ENCODE measurements around the gene MRTFB. TPM values are rescaled to one million over a fixed set of nuclear protein-coding genes. Genes with fewer than 3 reads are reported as not detected.

The MRTFB gene
- total and polyA plus RNA-seq, 4 experiments from 2014 or later = 6.1 to 26.7 (median 15.6) TPM

- no peak overlapping the region for H3K27ac Mint-ChIP-seq
- H3K27me3 Mint-ChIP-seq = no peaks in the 10 kb centered on the region
- H3K27ac ChIP-seq (ENCODE audit: low read depth, low read length) = no peak overlapping the region
- CTCF ChIA-PET (ENCODE audit: partially characterized antibody) = no interaction called here
- H3K36me3 ChIP-seq (ENCODE audit: insufficient read depth, low read length) = no peaks in the 10 kb centered on the region
- no peaks in the 10 kb centered on the region for H3K4me1 ChIP-seq (ENCODE audit: insufficient read depth, low read length)
- H3K9me3 ChIP-seq (ENCODE audit: control insufficient read depth in 1 of 2, low read length in 2 of 2) = no peaks in the 10 kb centered on the region
- H3K4me1 Mint-ChIP-seq = no peaks in the 10 kb centered on the region
- POLR2A ChIA-PET (ENCODE audit: partially characterized antibody) = no interaction called here
- no peak overlapping the region for H3K4me3 Mint-ChIP-seq
- H3K4me3 ChIP-seq (ENCODE audit: low read length in 2 of 2) = no peak overlapping the region
- H3K9me3 Mint-ChIP-seq = no peaks in the 10 kb centered on the region
- no peak for DNase-seq
- H3K36me3 Mint-ChIP-seq = peaks cover 7 to 8% of the 10 kb centered on the region in 2 donors
- H3K27me3 ChIP-seq (ENCODE audit: insufficient read depth, low read length) = no peaks in the 10 kb centered on the region
- intact Hi-C loops (cut with micrococcal nuclease) = no loop called here
These were observed 79.7 kb downstream of the MRTFB start for GRCh38 chr16:14150796-14151195.

- no peak overlapping the region for H3K4me3 ChIP-seq (ENCODE audit: low read length in 2 of 2)
- H3K4me1 ChIP-seq (ENCODE audit: insufficient read depth, low read length) = no peaks in the 10 kb centered on the region
- no peak overlapping the region for H3K27ac ChIP-seq (ENCODE audit: low read depth, low read length)
- ChIA-PET POLR2A (ENCODE audit: partially characterized antibody) (no interaction called here), CTCF (ENCODE audit: partially characterized antibody) (no interaction called here)
- H3K27me3 Mint-ChIP-seq = no peaks in the 10 kb centered on the region
- no peaks in the 10 kb centered on the region for H3K36me3 ChIP-seq (ENCODE audit: insufficient read depth, low read length)
- H3K4me1 Mint-ChIP-seq = no peaks in the 10 kb centered on the region
- no peaks in the 10 kb centered on the region for H3K9me3 Mint-ChIP-seq
- no peaks in the 10 kb centered on the region for H3K27me3 ChIP-seq (ENCODE audit: insufficient read depth, low read length)
- no peak overlapping the region for H3K4me3 Mint-ChIP-seq
- H3K27ac Mint-ChIP-seq = no peak overlapping the region
- peaks cover 7 to 8% of the 10 kb centered on the region in 2 donors for H3K36me3 Mint-ChIP-seq
- no peak for DNase-seq
- no peaks in the 10 kb centered on the region for H3K9me3 ChIP-seq (ENCODE audit: control insufficient read depth in 1 of 2, low read length in 2 of 2)
- intact Hi-C loops (cut with micrococcal nuclease) = no loop called here
These were observed 80.3 kb downstream of the MRTFB start for GRCh38 chr16:14151256-14152030.

DNA sequence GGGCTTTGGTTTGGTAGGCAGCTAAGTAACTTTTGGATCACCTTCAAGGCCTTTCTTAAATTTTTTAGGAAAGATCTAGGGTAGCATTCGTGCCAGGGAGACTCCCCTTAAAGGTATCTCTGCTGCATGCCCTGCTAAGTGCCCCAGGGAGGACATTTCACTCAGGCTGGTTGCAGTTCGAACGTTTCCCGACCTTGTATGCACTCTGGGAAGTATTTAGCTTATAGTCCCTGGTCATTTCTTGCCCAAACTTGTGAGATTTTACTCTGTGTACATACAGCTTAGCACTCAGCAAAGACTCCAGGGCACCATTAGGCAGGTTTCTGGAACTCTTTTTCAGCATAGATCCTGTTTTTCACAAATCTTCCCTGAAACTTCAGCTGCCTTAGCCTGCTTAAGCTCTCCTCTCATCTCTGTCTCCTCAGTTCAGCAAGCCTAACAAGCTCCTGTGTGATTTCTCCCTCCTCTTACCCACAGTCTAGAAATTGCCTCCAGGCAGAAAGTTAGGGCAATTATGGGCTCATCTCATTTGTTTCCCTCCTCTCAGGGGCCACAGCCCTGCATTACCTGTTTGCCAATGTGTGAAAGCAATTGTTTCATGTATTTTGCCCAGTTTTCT, 84.6 kb downstream of the MRTFB start:
- H3K27me3 Mint-ChIP-seq = no peaks in the 10 kb centered on the region
- H3K27ac Mint-ChIP-seq = no peak overlapping the region
- no peak overlapping the region for H3K4me3 Mint-ChIP-seq
- H3K4me1 Mint-ChIP-seq = no peaks in the 10 kb centered on the region
- no peaks in the 10 kb centered on the region for H3K27me3 ChIP-seq (ENCODE audit: insufficient read depth, low read length)
- DNase-seq = no peak
- no peaks in the 10 kb centered on the region for H3K9me3 ChIP-seq (ENCODE audit: control insufficient read depth in 1 of 2, low read length in 2 of 2)
- H3K4me3 ChIP-seq (ENCODE audit: low read length in 2 of 2) = no peak overlapping the region
- POLR2A ChIA-PET (ENCODE audit: partially characterized antibody) = no interaction called here
- H3K4me1 ChIP-seq (ENCODE audit: insufficient read depth, low read length) = no peaks in the 10 kb centered on the region
- intact Hi-C loops (cut with micrococcal nuclease) = no loop called here
- peaks cover 2% of the 10 kb centered on the region in 2 donors for H3K36me3 Mint-ChIP-seq
- CTCF ChIA-PET (ENCODE audit: partially characterized antibody) = no interaction called here
- no peaks in the 10 kb centered on the region for H3K36me3 ChIP-seq (ENCODE audit: insufficient read depth, low read length)
- no peaks in the 10 kb centered on the region for H3K9me3 Mint-ChIP-seq
- H3K27ac ChIP-seq (ENCODE audit: low read depth, low read length) = no peak overlapping the region

GRCh38 chr16:14164916-14165662, 94.0 kb downstream of the MRTFB start:
- POLR2A ChIA-PET (ENCODE audit: partially characterized antibody) = no interaction called here
- H3K4me3 Mint-ChIP-seq = no peak overlapping the region
- no peaks in the 10 kb centered on the region for H3K36me3 Mint-ChIP-seq
- H3K27me3 Mint-ChIP-seq = no peaks in the 10 kb centered on the region
- no peak overlapping the region for H3K4me3 ChIP-seq (ENCODE audit: low read length in 2 of 2)
- H3K36me3 ChIP-seq (ENCODE audit: insufficient read depth, low read length) = no peaks in the 10 kb centered on the region
- H3K27ac ChIP-seq (ENCODE audit: low read depth, low read length) = no peak overlapping the region
- H3K9me3 ChIP-seq (ENCODE audit: control insufficient read depth in 1 of 2, low read length in 2 of 2) = no peaks in the 10 kb centered on the region
- no peaks in the 10 kb centered on the region for H3K27me3 ChIP-seq (ENCODE audit: insufficient read depth, low read length)
- no peaks in the 10 kb centered on the region for H3K9me3 Mint-ChIP-seq
- CTCF ChIA-PET (ENCODE audit: partially characterized antibody) = no interaction called here
- no peaks in the 10 kb centered on the region for H3K4me1 ChIP-seq (ENCODE audit: insufficient read depth, low read length)
- intact Hi-C loops (cut with micrococcal nuclease) = no loop called here
- peaks cover 0 to 17% (median 6%) of the 10 kb centered on the region in 4 donors for H3K4me1 Mint-ChIP-seq
- DNase-seq = no peak
- no peak overlapping the region for H3K27ac Mint-ChIP-seq

DNA sequence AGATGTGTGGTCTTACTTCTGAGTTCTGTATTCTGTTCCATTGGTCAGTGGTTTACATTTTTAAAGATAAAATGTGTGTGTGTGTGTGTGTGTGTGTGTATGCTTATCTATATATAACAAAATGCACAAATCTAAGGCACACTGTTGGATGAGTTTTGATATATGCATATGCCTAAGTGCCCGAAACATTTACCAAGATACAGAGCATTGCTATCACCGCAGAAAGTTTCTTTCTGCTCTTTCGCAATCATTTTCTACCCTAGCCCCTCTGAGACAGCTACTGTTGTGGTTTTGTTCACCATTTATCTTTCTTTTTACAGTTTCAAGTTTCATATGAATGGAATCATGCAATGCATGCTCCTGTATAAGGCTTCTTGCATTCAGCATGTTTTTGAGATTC, 97.0 kb downstream of the MRTFB start:
- Mint-ChIP-seq H3K36me3 (peaks cover 12 to 17% of the 10 kb centered on the region in 2 donors), H3K4me1 (peaks cover 0 to 17% (median 6%) of the 10 kb centered on the region in 4 donors), H3K27ac (no peak overlapping the region), H3K27me3 (no peaks in the 10 kb centered on the region), H3K9me3 (peaks cover 0 to 15% (median 8%) of the 10 kb centered on the region in 8 donors), H3K4me3 (no peak overlapping the region)
- intact Hi-C loops (cut with micrococcal nuclease) = no loop called here
- Histone ChIP-seq H3K4me1 (ENCODE audit: insufficient read depth, low read length) (no peaks in the 10 kb centered on the region), H3K27me3 (ENCODE audit: insufficient read depth, low read length) (no peaks in the 10 kb centered on the region), H3K27ac (ENCODE audit: low read depth, low read length) (no peak overlapping the region), H3K36me3 (ENCODE audit: insufficient read depth, low read length) (no peaks in the 10 kb centered on the region), H3K4me3 (ENCODE audit: low read length in 2 of 2) (no peak overlapping the region), H3K9me3 (ENCODE audit: control insufficient read depth in 1 of 2, low read length in 2 of 2) (no peaks in the 10 kb centered on the region)
- ChIA-PET POLR2A (ENCODE audit: partially characterized antibody) (no interaction called here), CTCF (ENCODE audit: partially characterized antibody) (no interaction called here)
- DNase-seq = no peak

- H3K9me3 Mint-ChIP-seq = peaks cover 2 to 19% (median 11%) of the 10 kb centered on the region in 8 donors
- no peaks in the 10 kb centered on the region for H3K27me3 ChIP-seq (ENCODE audit: insufficient read depth, low read length)
- H3K27ac Mint-ChIP-seq = no peak overlapping the region
- H3K36me3 ChIP-seq (ENCODE audit: insufficient read depth, low read length) = no peaks in the 10 kb centered on the region
- H3K4me1 Mint-ChIP-seq = peaks cover 0 to 1% (median 0%) of the 10 kb centered on the region in 4 donors
- no peak for DNase-seq
- ChIA-PET CTCF (ENCODE audit: partially characterized antibody) (no interaction called here), POLR2A (ENCODE audit: partially characterized antibody) (no interaction called here)
- no peaks in the 10 kb centered on the region for H3K9me3 ChIP-seq (ENCODE audit: control insufficient read depth in 1 of 2, low read length in 2 of 2)
- H3K27ac ChIP-seq (ENCODE audit: low read depth, low read length) = no peak overlapping the region
- no peaks in the 10 kb centered on the region for H3K4me1 ChIP-seq (ENCODE audit: insufficient read depth, low read length)
- intact Hi-C loops (cut with micrococcal nuclease) = no loop called here
- H3K27me3 Mint-ChIP-seq = no peaks in the 10 kb centered on the region
- H3K4me3 Mint-ChIP-seq = no peak overlapping the region
- H3K4me3 ChIP-seq (ENCODE audit: low read length in 2 of 2) = no peak overlapping the region
- H3K36me3 Mint-ChIP-seq = peaks cover 19 to 32% of the 10 kb centered on the region in 2 donors
These were observed 101.2 kb downstream of the MRTFB start for GRCh38 chr16:14172200-14172809.

DNA sequence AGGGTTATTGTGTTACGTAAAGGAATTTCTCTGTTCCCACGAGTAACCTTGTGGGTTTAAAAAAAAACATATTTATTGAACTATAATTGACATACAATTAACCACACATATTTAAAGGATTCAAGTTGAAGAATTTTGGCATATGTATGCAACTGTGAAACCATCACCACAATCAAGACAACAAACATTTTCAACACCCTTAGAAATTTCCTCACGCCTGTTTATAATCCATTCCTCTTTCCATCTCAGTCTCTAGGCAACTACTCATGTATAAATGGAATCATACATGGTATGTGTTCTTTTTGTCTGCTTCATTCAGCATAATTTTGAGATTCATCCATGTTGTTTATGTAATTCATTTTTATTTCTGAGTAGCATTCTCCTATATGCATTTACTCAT, 104.0 kb downstream of the MRTFB start:
- H3K4me1 ChIP-seq (ENCODE audit: insufficient read depth, low read length) = no peaks in the 10 kb centered on the region
- H3K9me3 ChIP-seq (ENCODE audit: control insufficient read depth in 1 of 2, low read length in 2 of 2) = no peaks in the 10 kb centered on the region
- Mint-ChIP-seq H3K27me3 (no peaks in the 10 kb centered on the region), H3K4me3 (no peak overlapping the region), H3K27ac (no peak overlapping the region), H3K9me3 (peaks cover 2 to 19% (median 11%) of the 10 kb centered on the region in 8 donors), H3K4me1 (no peaks in the 10 kb centered on the region), H3K36me3 (peaks cover 21 to 41% of the 10 kb centered on the region in 2 donors)
- DNase-seq = no peak
- ChIA-PET CTCF (ENCODE audit: partially characterized antibody) (no interaction called here), POLR2A (ENCODE audit: partially characterized antibody) (no interaction called here)
- H3K27ac ChIP-seq (ENCODE audit: low read depth, low read length) = no peak overlapping the region
- H3K4me3 ChIP-seq (ENCODE audit: low read length in 2 of 2) = no peak overlapping the region
- intact Hi-C loops (cut with micrococcal nuclease) = no loop called here
- H3K36me3 ChIP-seq (ENCODE audit: insufficient read depth, low read length) = no peaks in the 10 kb centered on the region
- H3K27me3 ChIP-seq (ENCODE audit: insufficient read depth, low read length) = no peaks in the 10 kb centered on the region

All from CD4-positive, alpha-beta memory T cell (primary cell).